ENCODE measurements around the gene TP53RK. TPM values are rescaled to one million over a fixed set of nuclear protein-coding genes. Genes with fewer than 3 reads are reported as not detected.

TP53RK gene
- total and polyA plus RNA-seq, 2 experiments from 2014 or later: 24.2 to 26.0 TPM

DNA sequence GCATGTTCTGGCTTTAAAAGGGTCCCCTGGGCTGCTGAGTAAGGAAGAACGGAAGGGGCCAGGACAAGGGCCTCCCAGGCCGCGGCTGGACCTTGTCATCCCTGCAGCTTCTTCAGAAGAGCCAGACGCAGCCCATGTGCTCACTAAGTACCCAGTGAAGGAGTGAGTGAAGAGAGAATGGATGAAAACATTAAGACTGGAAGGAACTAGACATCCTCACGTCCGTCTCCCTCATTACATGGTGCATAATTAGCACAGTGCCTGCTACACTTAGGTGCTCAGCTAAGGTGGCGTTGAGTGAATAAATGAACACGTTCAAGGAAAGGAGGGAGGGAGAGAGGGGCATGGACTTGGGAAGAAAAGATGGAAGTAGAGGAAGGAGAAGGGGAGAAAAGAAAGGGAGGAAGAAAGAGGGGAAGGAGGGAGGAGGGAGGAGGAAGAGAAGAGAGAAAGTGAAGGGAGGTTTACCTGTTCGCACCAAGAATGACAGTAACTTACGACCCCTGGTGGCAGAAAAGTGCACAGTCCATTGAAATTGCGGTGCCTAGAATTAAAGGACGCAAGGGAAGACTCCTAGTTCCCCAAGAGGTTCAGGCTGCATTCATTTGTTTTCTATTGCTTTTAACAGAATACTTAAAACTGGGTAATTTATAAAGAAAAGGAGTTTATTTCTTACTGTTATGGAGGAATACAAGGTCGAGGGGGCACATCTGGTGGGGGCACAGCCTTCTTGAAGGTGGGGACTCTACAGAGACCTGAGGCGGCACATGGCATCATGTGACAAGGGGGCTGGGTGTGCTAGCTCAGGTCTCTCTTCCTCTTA lies 8.0 kb downstream of the TP53RK start:
- H3K27ac ChIP-seq (ENCODE audit: low read depth): no peak overlapping the region
- TF ChIP-seq, protein P1, sequence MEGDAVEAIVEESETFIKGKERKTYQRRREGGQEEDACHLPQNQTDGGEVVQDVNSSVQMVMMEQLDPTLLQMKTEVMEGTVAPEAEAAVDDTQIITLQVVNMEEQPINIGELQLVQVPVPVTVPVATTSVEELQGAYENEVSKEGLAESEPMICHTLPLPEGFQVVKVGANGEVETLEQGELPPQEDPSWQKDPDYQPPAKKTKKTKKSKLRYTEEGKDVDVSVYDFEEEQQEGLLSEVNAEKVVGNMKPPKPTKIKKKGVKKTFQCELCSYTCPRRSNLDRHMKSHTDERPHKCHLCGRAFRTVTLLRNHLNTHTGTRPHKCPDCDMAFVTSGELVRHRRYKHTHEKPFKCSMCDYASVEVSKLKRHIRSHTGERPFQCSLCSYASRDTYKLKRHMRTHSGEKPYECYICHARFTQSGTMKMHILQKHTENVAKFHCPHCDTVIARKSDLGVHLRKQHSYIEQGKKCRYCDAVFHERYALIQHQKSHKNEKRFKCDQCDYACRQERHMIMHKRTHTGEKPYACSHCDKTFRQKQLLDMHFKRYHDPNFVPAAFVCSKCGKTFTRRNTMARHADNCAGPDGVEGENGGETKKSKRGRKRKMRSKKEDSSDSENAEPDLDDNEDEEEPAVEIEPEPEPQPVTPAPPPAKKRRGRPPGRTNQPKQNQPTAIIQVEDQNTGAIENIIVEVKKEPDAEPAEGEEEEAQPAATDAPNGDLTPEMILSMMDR (conservative IDR thresholded peaks at IDR 0.05; ENCODE audit: low read depth in 2 of 2): peak; percentile 83 to 95
- TF ChIP-seq CREB1 (CRISPR knock-in tag; IDR thresholded peaks at IDR 0.05; ENCODE audit: low read depth): 0 out of 2 replicates have a peak, but pooled peaks have one; percentile 9
- TF ChIP-seq, protein P2, sequence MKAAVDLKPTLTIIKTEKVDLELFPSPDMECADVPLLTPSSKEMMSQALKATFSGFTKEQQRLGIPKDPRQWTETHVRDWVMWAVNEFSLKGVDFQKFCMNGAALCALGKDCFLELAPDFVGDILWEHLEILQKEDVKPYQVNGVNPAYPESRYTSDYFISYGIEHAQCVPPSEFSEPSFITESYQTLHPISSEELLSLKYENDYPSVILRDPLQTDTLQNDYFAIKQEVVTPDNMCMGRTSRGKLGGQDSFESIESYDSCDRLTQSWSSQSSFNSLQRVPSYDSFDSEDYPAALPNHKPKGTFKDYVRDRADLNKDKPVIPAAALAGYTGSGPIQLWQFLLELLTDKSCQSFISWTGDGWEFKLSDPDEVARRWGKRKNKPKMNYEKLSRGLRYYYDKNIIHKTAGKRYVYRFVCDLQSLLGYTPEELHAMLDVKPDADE (IDR thresholded peaks at IDR 0.05): no peak
- Mint-ChIP-seq H3K4me1 (peaks cover 40% of the 10 kb centered on the region), H3K27ac (no peak overlapping the region), H3K4me3 (no peak overlapping the region), H3K36me3 (ENCODE audit: low read depth) (peaks cover 42% of the 10 kb centered on the region), H3K9me3 (peaks cover 3% of the 10 kb centered on the region; the same call in 2 of the 3 replicates), H3K27me3 (ENCODE audit: insufficient read depth, low read depth, poor library complexity) (peaks cover 7% of the 10 kb centered on the region)
- 0 out of 2 replicates have a peak, but pooled peaks cover 9% of the 10 kb centered on the region for H4K20me1 ChIP-seq (replicated peaks; ENCODE audit: insufficient read depth)
- no peak overlapping the region for H3K4me3 ChIP-seq
- H3K4me1 ChIP-seq (ENCODE audit: insufficient read depth): peaks cover 24% of the 10 kb centered on the region; the same call in 1 of the 2 replicates
- DNase-seq (ENCODE audit: low spot score) (peak; percentile 88), ATAC-seq (peak; percentile 32)
- peaks cover 11% of the 10 kb centered on the region for H3K36me3 ChIP-seq (ENCODE audit: insufficient read depth)
- no peak overlapping the region for H2AFZ ChIP-seq
- H3K9me2 ChIP-seq (ENCODE audit: insufficient read depth): no peaks in the 10 kb centered on the region
- peaks cover 40% of the 10 kb centered on the region for H3K79me2 ChIP-seq (replicated peaks; ENCODE audit: insufficient read depth)
- H3K4me2 ChIP-seq: peak overlapping the region; percentile 42; the same call in 1 of the 2 replicates
- H3K27me3 ChIP-seq (ENCODE audit: insufficient read depth): no peaks in the 10 kb centered on the region
- peaks cover 4% of the 10 kb centered on the region; the same call in 1 of the 2 replicates for H3F3A ChIP-seq (replicated peaks; ENCODE audit: low read depth)

DNA sequence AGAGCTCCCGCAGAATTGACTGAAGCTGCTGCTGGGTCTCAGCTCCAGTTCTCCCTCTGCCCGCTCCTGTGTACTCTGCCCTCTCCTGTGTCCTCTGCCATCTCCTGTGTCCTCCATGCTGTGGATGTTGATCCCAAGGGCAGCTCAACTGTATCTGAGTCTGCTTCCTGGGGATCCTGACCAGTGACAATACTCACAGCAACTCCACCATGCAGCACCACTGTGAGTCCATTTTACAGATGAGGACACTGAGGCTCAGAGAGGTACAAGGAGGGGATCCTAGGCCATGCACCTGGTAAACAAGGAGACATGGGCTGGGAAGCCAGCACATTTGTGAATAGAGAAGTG lies 8.6 kb downstream of the TP53RK start:
- Histone ChIP-seq H3K4me2 (no peak overlapping the region), H3K36me3 (ENCODE audit: insufficient read depth) (peaks cover 5% of the 10 kb centered on the region), H3K4me1 (ENCODE audit: insufficient read depth) (peaks cover 24% of the 10 kb centered on the region; the same call in 1 of the 2 replicates), H2AFZ (no peak overlapping the region), H3K9me2 (ENCODE audit: insufficient read depth) (no peaks in the 10 kb centered on the region), H4K20me1 (replicated peaks; ENCODE audit: insufficient read depth) (0 out of 2 replicates have a peak, but pooled peaks cover 9% of the 10 kb centered on the region), H3K27ac (ENCODE audit: low read depth) (no peak overlapping the region), H3K79me2 (replicated peaks; ENCODE audit: insufficient read depth) (peaks cover 34% of the 10 kb centered on the region), H3F3A (replicated peaks; ENCODE audit: low read depth) (peaks cover 4% of the 10 kb centered on the region; the same call in 1 of the 2 replicates), H3K4me3 (no peak overlapping the region), H3K27me3 (ENCODE audit: insufficient read depth) (no peaks in the 10 kb centered on the region)
- peaks cover 40% of the 10 kb centered on the region for H3K4me1 Mint-ChIP-seq
- no peak overlapping the region for H3K27ac Mint-ChIP-seq
- H3K27me3 Mint-ChIP-seq (ENCODE audit: insufficient read depth, low read depth, poor library complexity): peaks cover 7% of the 10 kb centered on the region
- no peak for DNase-seq (ENCODE audit: low spot score)
- peaks cover 36% of the 10 kb centered on the region for H3K36me3 Mint-ChIP-seq (ENCODE audit: low read depth)
- H3K9me3 Mint-ChIP-seq: peaks cover 3% of the 10 kb centered on the region; the same call in 2 of the 3 replicates
- no peak overlapping the region for H3K4me3 Mint-ChIP-seq
- ATAC-seq: no peak
- TF ChIP-seq, protein P1 (conservative IDR thresholded peaks at IDR 0.05; ENCODE audit: low read depth in 2 of 2): no peak
- TF ChIP-seq, protein P2 (IDR thresholded peaks at IDR 0.05): no peak
- TF ChIP-seq JUNB (IDR thresholded peaks at IDR 0.05; ENCODE audit: unreplicated experiment) (no peak), STAT1 (IDR thresholded peaks at IDR 0.05; ENCODE audit: unreplicated experiment) (no peak), NANOG (IDR thresholded peaks at IDR 0.05; ENCODE audit: borderline replicate concordance) (no peak), POLR2AphosphoS5 (IDR thresholded peaks at IDR 0.05; ENCODE audit: low read depth) (no peak), ZNF331 (CRISPR knock-in tag; IDR thresholded peaks at IDR 0.05; ENCODE audit: low read depth) (no peak), EZH2 (IDR thresholded peaks at IDR 0.05; ENCODE audit: low read depth, unreplicated experiment) (no peak), CREB1 (CRISPR knock-in tag; IDR thresholded peaks at IDR 0.05; ENCODE audit: low read depth) (no peak), EZH2phosphoT487 (IDR thresholded peaks at IDR 0.05; ENCODE audit: unreplicated experiment) (no peak)
- TF ChIP-seq, protein P3, sequence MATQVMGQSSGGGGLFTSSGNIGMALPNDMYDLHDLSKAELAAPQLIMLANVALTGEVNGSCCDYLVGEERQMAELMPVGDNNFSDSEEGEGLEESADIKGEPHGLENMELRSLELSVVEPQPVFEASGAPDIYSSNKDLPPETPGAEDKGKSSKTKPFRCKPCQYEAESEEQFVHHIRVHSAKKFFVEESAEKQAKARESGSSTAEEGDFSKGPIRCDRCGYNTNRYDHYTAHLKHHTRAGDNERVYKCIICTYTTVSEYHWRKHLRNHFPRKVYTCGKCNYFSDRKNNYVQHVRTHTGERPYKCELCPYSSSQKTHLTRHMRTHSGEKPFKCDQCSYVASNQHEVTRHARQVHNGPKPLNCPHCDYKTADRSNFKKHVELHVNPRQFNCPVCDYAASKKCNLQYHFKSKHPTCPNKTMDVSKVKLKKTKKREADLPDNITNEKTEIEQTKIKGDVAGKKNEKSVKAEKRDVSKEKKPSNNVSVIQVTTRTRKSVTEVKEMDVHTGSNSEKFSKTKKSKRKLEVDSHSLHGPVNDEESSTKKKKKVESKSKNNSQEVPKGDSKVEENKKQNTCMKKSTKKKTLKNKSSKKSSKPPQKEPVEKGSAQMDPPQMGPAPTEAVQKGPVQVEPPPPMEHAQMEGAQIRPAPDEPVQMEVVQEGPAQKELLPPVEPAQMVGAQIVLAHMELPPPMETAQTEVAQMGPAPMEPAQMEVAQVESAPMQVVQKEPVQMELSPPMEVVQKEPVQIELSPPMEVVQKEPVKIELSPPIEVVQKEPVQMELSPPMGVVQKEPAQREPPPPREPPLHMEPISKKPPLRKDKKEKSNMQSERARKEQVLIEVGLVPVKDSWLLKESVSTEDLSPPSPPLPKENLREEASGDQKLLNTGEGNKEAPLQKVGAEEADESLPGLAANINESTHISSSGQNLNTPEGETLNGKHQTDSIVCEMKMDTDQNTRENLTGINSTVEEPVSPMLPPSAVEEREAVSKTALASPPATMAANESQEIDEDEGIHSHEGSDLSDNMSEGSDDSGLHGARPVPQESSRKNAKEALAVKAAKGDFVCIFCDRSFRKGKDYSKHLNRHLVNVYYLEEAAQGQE (IDR thresholded peaks at IDR 0.05; ENCODE audit: unreplicated experiment): no peak
